Measurements from ENCODE around the gene HS6ST2. TPM values are rescaled to one million over a fixed set of nuclear protein-coding genes. Genes with fewer than 3 reads are reported as not detected.

HS6ST2 gene
- total RNA-seq, 2 experiments from 2014 or later: not detected

GRCh38 chrX:132758759-132759158 lies 199.7 kb downstream of the HS6ST2 start:
- ATAC-seq (no peak), DNase-seq (no peak)
- ChIA-PET POLR2A (no interaction called here), CTCF (no interaction called here)
- Mint-ChIP-seq H3K36me3 (ENCODE audit: low read depth) (no peaks in the 10 kb centered on the region), H3K9me3 (ENCODE audit: insufficient read depth) (no peaks in the 10 kb centered on the region), H3K4me1 (ENCODE audit: low read depth) (no peaks in the 10 kb centered on the region), H3K27ac (no peak overlapping the region), H3K27me3 (ENCODE audit: low read depth) (no peaks in the 10 kb centered on the region), H3K4me3 (no peak overlapping the region)

GRCh38 chrX:132757066-132757623 lies 201.3 kb downstream of the HS6ST2 start:
- Mint-ChIP-seq H3K27ac (no peak overlapping the region), H3K9me3 (ENCODE audit: insufficient read depth) (no peaks in the 10 kb centered on the region), H3K4me1 (ENCODE audit: low read depth) (no peaks in the 10 kb centered on the region), H3K27me3 (ENCODE audit: low read depth) (no peaks in the 10 kb centered on the region), H3K36me3 (ENCODE audit: low read depth) (no peaks in the 10 kb centered on the region), H3K4me3 (no peak overlapping the region)
- POLR2A ChIA-PET: no interaction called here
- DNase-seq (no peak), ATAC-seq (no peak)
- CTCF ChIA-PET: no interaction called here

- no peak overlapping the region for H3K27ac Mint-ChIP-seq
- no peaks in the 10 kb centered on the region for H3K27me3 Mint-ChIP-seq (ENCODE audit: low read depth)
- H3K4me1 Mint-ChIP-seq (ENCODE audit: low read depth): no peaks in the 10 kb centered on the region
- POLR2A ChIA-PET: no interaction called here
- DNase-seq: no peak
- no peak for ATAC-seq
- CTCF ChIA-PET: no interaction called here
- no peaks in the 10 kb centered on the region for H3K9me3 Mint-ChIP-seq (ENCODE audit: insufficient read depth)
- no peak overlapping the region for H3K4me3 Mint-ChIP-seq
- no peaks in the 10 kb centered on the region for H3K36me3 Mint-ChIP-seq (ENCODE audit: low read depth)
Measured at GRCh38 chrX:132756439-132756838, 202.0 kb downstream of the HS6ST2 start.

- DNase-seq (no peak), ATAC-seq (no peak)
- Mint-ChIP-seq H3K36me3 (ENCODE audit: low read depth) (no peaks in the 10 kb centered on the region), H3K4me3 (no peak overlapping the region), H3K27ac (no peak overlapping the region), H3K27me3 (ENCODE audit: low read depth) (no peaks in the 10 kb centered on the region), H3K9me3 (ENCODE audit: insufficient read depth) (no peaks in the 10 kb centered on the region), H3K4me1 (ENCODE audit: low read depth) (peaks cover 16% of the 10 kb centered on the region)
- POLR2A ChIA-PET: no interaction called here
- CTCF ChIA-PET: interaction anchor here (2.0 kb wide), 1 partner anchor 13 kb away, joined by 6 read pairs; no protein-coding TSS in a partner anchor
Measured at GRCh38 chrX:132751063-132751690, 207.3 kb downstream of the HS6ST2 start.

- ATAC-seq (peak; percentile 23), DNase-seq (peak; percentile 21)
- POLR2A ChIA-PET: no interaction called here
- Mint-ChIP-seq H3K27me3 (ENCODE audit: low read depth) (no peaks in the 10 kb centered on the region), H3K4me1 (ENCODE audit: low read depth) (peaks cover 16% of the 10 kb centered on the region), H3K4me3 (no peak overlapping the region), H3K27ac (no peak overlapping the region), H3K9me3 (ENCODE audit: insufficient read depth) (no peaks in the 10 kb centered on the region), H3K36me3 (ENCODE audit: low read depth) (no peaks in the 10 kb centered on the region)
- CTCF ChIA-PET: interaction anchor here (0.7 to 2.0 kb wide), 3 partner anchors 10 to 531 kb away, joined by 3 to 6 read pairs (median 3); partner anchors contain the start of gene RAP2C
Measured at GRCh38 chrX:132750331-132751062, 207.9 kb downstream of the HS6ST2 start.

- no peak for DNase-seq
- no peak for ATAC-seq
- no peaks in the 10 kb centered on the region for H3K9me3 Mint-ChIP-seq (ENCODE audit: insufficient read depth)
- ChIA-PET CTCF (interaction anchor here (1.1 kb wide), 1 partner anchor 530 kb away, joined by 3 read pairs; the partner anchor contains the start of gene RAP2C), POLR2A (no interaction called here)
- no peak overlapping the region for H3K4me3 Mint-ChIP-seq
- H3K27ac Mint-ChIP-seq: no peak overlapping the region
- no peaks in the 10 kb centered on the region for H3K27me3 Mint-ChIP-seq (ENCODE audit: low read depth)
- no peaks in the 10 kb centered on the region for H3K36me3 Mint-ChIP-seq (ENCODE audit: low read depth)
- H3K4me1 Mint-ChIP-seq (ENCODE audit: low read depth): peaks cover 21% of the 10 kb centered on the region
Measured at GRCh38 chrX:132749406-132749805, 209.0 kb downstream of the HS6ST2 start.

- POLR2A ChIA-PET: no interaction called here
- H3K27me3 Mint-ChIP-seq (ENCODE audit: low read depth): no peaks in the 10 kb centered on the region
- no peaks in the 10 kb centered on the region for H3K36me3 Mint-ChIP-seq (ENCODE audit: low read depth)
- H3K4me1 Mint-ChIP-seq (ENCODE audit: low read depth): peaks cover 24% of the 10 kb centered on the region
- CTCF ChIA-PET: no interaction called here
- DNase-seq (no peak), ATAC-seq (no peak)
- H3K27ac Mint-ChIP-seq: no peak overlapping the region
- H3K9me3 Mint-ChIP-seq (ENCODE audit: insufficient read depth): no peaks in the 10 kb centered on the region
- H3K4me3 Mint-ChIP-seq: no peak overlapping the region
Measured at GRCh38 chrX:132748909-132749308, 209.5 kb downstream of the HS6ST2 start.

- CTCF ChIA-PET: no interaction called here
- H3K27ac Mint-ChIP-seq: no peak overlapping the region
- peaks cover 24% of the 10 kb centered on the region for H3K4me1 Mint-ChIP-seq (ENCODE audit: low read depth)
- no peaks in the 10 kb centered on the region for H3K27me3 Mint-ChIP-seq (ENCODE audit: low read depth)
- DNase-seq (no peak), ATAC-seq (no peak)
- no peaks in the 10 kb centered on the region for H3K36me3 Mint-ChIP-seq (ENCODE audit: low read depth)
- POLR2A ChIA-PET: no interaction called here
- no peak overlapping the region for H3K4me3 Mint-ChIP-seq
- H3K9me3 Mint-ChIP-seq (ENCODE audit: insufficient read depth): no peaks in the 10 kb centered on the region
Measured at GRCh38 chrX:132748268-132748667, 210.2 kb downstream of the HS6ST2 start.

GRCh38 chrX:132745593-132745992 lies 212.8 kb downstream of the HS6ST2 start:
- ChIA-PET POLR2A (no interaction called here), CTCF (no interaction called here)
- DNase-seq (no peak), ATAC-seq (no peak)
- Mint-ChIP-seq H3K9me3 (ENCODE audit: insufficient read depth) (no peaks in the 10 kb centered on the region), H3K36me3 (ENCODE audit: low read depth) (no peaks in the 10 kb centered on the region), H3K4me1 (ENCODE audit: low read depth) (peaks cover 30% of the 10 kb centered on the region), H3K27me3 (ENCODE audit: low read depth) (no peaks in the 10 kb centered on the region), H3K4me3 (no peak overlapping the region), H3K27ac (no peak overlapping the region)

- no peak for DNase-seq
- peak; percentile 65 for ATAC-seq
- ChIA-PET POLR2A (no interaction called here), CTCF (no interaction called here)
- H3K27me3 Mint-ChIP-seq (ENCODE audit: low read depth): no peaks in the 10 kb centered on the region
- no peak overlapping the region for H3K27ac Mint-ChIP-seq
- no peaks in the 10 kb centered on the region for H3K9me3 Mint-ChIP-seq (ENCODE audit: insufficient read depth)
- H3K4me3 Mint-ChIP-seq: no peak overlapping the region
- H3K36me3 Mint-ChIP-seq (ENCODE audit: low read depth): no peaks in the 10 kb centered on the region
- peaks cover 21% of the 10 kb centered on the region for H3K4me1 Mint-ChIP-seq (ENCODE audit: low read depth)
Measured at GRCh38 chrX:132744470-132744869, 214.0 kb downstream of the HS6ST2 start.

GRCh38 chrX:132743086-132743485 lies 215.3 kb downstream of the HS6ST2 start:
- Mint-ChIP-seq H3K4me1 (ENCODE audit: low read depth) (peaks cover 31% of the 10 kb centered on the region), H3K27me3 (ENCODE audit: low read depth) (no peaks in the 10 kb centered on the region), H3K27ac (no peak overlapping the region), H3K9me3 (ENCODE audit: insufficient read depth) (no peaks in the 10 kb centered on the region), H3K4me3 (no peak overlapping the region), H3K36me3 (ENCODE audit: low read depth) (no peaks in the 10 kb centered on the region)
- ATAC-seq (no peak), DNase-seq (no peak)
- ChIA-PET POLR2A (no interaction called here), CTCF (no interaction called here)

- ChIA-PET POLR2A (no interaction called here), CTCF (no interaction called here)
- Mint-ChIP-seq H3K9me3 (ENCODE audit: insufficient read depth) (no peaks in the 10 kb centered on the region), H3K4me3 (no peak overlapping the region), H3K4me1 (ENCODE audit: low read depth) (peaks cover 40% of the 10 kb centered on the region), H3K27ac (no peak overlapping the region), H3K36me3 (ENCODE audit: low read depth) (no peaks in the 10 kb centered on the region), H3K27me3 (ENCODE audit: low read depth) (no peaks in the 10 kb centered on the region)
- no peak for ATAC-seq
- no peak for DNase-seq
Measured at GRCh38 chrX:132742246-132742645, 216.2 kb downstream of the HS6ST2 start.

All from activated CD8-positive, alpha-beta T cell treated with anti-CD3 and anti-CD28 coated beads, Interleukin-2, amount 10 ng/mL, durations not matched to agents 7 days and 5 days (primary cell).